Kidney (tissue), 22 donors: ENCODE measurements around the gene CDH6. TPM values are rescaled to one million over a fixed set of nuclear protein-coding genes. Genes with fewer than 3 reads are reported as not detected.
A peak's percentile ranks its signal among the peaks of the same experiment; 100 is the strongest.

Experiments
- DNase-seq, 5 donors: peaks; one replicate each; pipeline ENCODE4 v3.0.0-alpha.2; 2013 to 2020
- FAIRE-seq: peaks from 2 replicates; lab custom pipeline; 2012; peaks lifted over from hg19 to GRCh38; lab: Jason Lieb, UNC
- H3K27ac ChIP-seq, 2 donors: one replicate each; pipeline ENCODE4 v1.7.0; 2013; ENCODE audit warnings: low read depth in 2 of 2, low read length in 2 of 2, inconsistent platforms in 1 of 2
- H3K27me3 ChIP-seq: one replicate; pipeline ENCODE4 v1.7.1; 2013; ENCODE audit warnings: low read length, inconsistent platforms; ENCODE audit not compliant: control insufficient read depth, insufficient read depth
- H3K36me3 ChIP-seq, 3 donors: one replicate each; pipeline versions ENCODE4 v1.7.0 to v1.7.1; 2013; ENCODE audit warnings: low read length in 3 of 3, control low read depth in 1 of 3, inconsistent platforms in 1 of 3; ENCODE audit not compliant: insufficient read depth in 3 of 3, control insufficient read depth in 2 of 3
- H3K4me1 ChIP-seq, 3 donors: one replicate each; pipeline versions ENCODE4 v1.7.0 to v1.7.1; 2013; ENCODE audit warnings: low read length in 3 of 3, inconsistent platforms in 1 of 3, low read depth in 1 of 3; ENCODE audit not compliant: control insufficient read depth in 2 of 3, insufficient read depth in 2 of 3
- H3K4me3 ChIP-seq, 3 donors: one replicate each; pipeline versions ENCODE4 v1.7.0 to v1.8.1; 2013; ENCODE audit warnings: low read length in 3 of 3, control low read depth in 1 of 3, inconsistent platforms in 1 of 3
- H3K9ac ChIP-seq, 3 donors: one replicate each; pipeline versions ENCODE4 v1.7.0 to v1.7.1; 2013; ENCODE audit warnings: low read length in 3 of 3, control low read depth in 1 of 3, inconsistent platforms in 1 of 3
- H3K9me3 ChIP-seq, 3 donors: one replicate each; pipeline versions ENCODE4 v1.7.0 to v1.7.1; 2013; ENCODE audit warnings: low read length in 3 of 3, control low read depth in 1 of 3, inconsistent platforms in 1 of 3; ENCODE audit not compliant: control insufficient read depth in 2 of 3, insufficient read depth in 1 of 3
- intact Hi-C: fragments of 100-400 bp; cut with DNase I; formaldehyde crosslinking; loops from one replicate; pipeline ENCODE4 v1.11.1; 2022
- long read RNA-seq, 10 donors: library from polyadenylated mRNA in 1 of 10; unstranded in 1 of 10; transcript quantifications; one replicate each; pipeline ENCODE4 v2.0.0 and lab custom pipeline, GENCODE V29; 2021 to 2026
- polyA plus RNA-seq: library from polyadenylated mRNA; stranded (reverse); fragments of 350-450 nt; fragmentation: Illumina TruSeq; extraction: RNeasy Lipid Tissue Mini Kit (QIAGEN cat#74804); gene quantifications from one replicate; pipeline ENCODE4 v1.2.3, GENCODE V29; 2014; ENCODE audit warnings: low read depth, low replicate concordance; ENCODE audit not compliant: insufficient read depth
- total RNA-seq: library from RNA; stranded (reverse); fragmentation: NEBNext Ultra II Directional; extraction: Animal tissue kit (Norgen Biotek cat#: 25700); gene quantifications from one replicate; pipeline ENCODE4 v1.2.1, GENCODE V29; 2021
- TF ChIP-seq, protein P1 (sequence below): IDR thresholded peaks from 3 replicates; pipeline ENCODE4 v1.5.1; 2012; ENCODE audit warnings: mild to moderate bottlenecking, moderate library complexity, borderline replicate concordance; ENCODE audit not compliant: insufficient read depth; ENCODE audit errors: extremely low read depth
- donor health status: control.
- donor health status: control.
- donor health status: control.
- donor health status: control.
- donor health status: control.
- donor health status: DM: yes; HTN: yes; CAD: no.
- donor health status: Normal renal cell carcinoma (clear cell type).

The CDH6 gene
- total RNA-seq, result 196 TPM
- 21.8 TPM for polyA plus RNA-seq
- long read RNA-seq, donor 1, full-length matches to known transcripts, result 4 of 23 reads
- long read RNA-seq, donor 1, partial matches to known transcripts, result 19 of 23 reads
- long read RNA-seq, donor 1, other reads (novel, unspliced or antisense), result 0 of 23 reads
- long read RNA-seq, donor 2, full-length matches to known transcripts, result 3 of 10 reads
- long read RNA-seq, donor 2, partial matches to known transcripts, result 7 of 10 reads
- long read RNA-seq, donor 2, other reads (novel, unspliced or antisense), result 0 of 10 reads
- long read RNA-seq, donor 3, full-length matches to known transcripts, result 10 of 10 reads
- long read RNA-seq, donor 3, partial matches to known transcripts, result 0 of 10 reads
- long read RNA-seq, donor 3, other reads (novel, unspliced or antisense), result 0 of 10 reads
- long read RNA-seq, donor 4, full-length matches to known transcripts, result 6 of 6 reads
- long read RNA-seq, donor 4, partial matches to known transcripts, result 0 of 6 reads
- long read RNA-seq, donor 4, other reads (novel, unspliced or antisense), result 0 of 6 reads
- long read RNA-seq, donor 5, result 0 reads
- long read RNA-seq, donor 6, full-length matches to known transcripts, result 7 of 7 reads
- long read RNA-seq, donor 6, partial matches to known transcripts, result 0 of 7 reads
- long read RNA-seq, donor 6, other reads (novel, unspliced or antisense), result 0 of 7 reads
- long read RNA-seq, donor 7, full-length matches to known transcripts, result 27 of 89 reads
- long read RNA-seq, donor 7, partial matches to known transcripts, result 33 of 89 reads
- long read RNA-seq, donor 7, other reads (novel, unspliced or antisense), result 29 of 89 reads
- long read RNA-seq, donor 8, full-length matches to known transcripts, result 2 of 2 reads
- long read RNA-seq, donor 8, partial matches to known transcripts, result 0 of 2 reads
- long read RNA-seq, donor 8, other reads (novel, unspliced or antisense), result 0 of 2 reads
- long read RNA-seq, donor 9, full-length matches to known transcripts, result 2 of 7 reads
- long read RNA-seq, donor 9, partial matches to known transcripts, result 5 of 7 reads
- long read RNA-seq, donor 9, other reads (novel, unspliced or antisense), result 0 of 7 reads
- long read RNA-seq, donor 10, full-length matches to known transcripts, result 3 of 19 reads
- long read RNA-seq, donor 10, partial matches to known transcripts, result 16 of 19 reads
- long read RNA-seq, donor 10, other reads (novel, unspliced or antisense), result 0 of 19 reads

DNA sequence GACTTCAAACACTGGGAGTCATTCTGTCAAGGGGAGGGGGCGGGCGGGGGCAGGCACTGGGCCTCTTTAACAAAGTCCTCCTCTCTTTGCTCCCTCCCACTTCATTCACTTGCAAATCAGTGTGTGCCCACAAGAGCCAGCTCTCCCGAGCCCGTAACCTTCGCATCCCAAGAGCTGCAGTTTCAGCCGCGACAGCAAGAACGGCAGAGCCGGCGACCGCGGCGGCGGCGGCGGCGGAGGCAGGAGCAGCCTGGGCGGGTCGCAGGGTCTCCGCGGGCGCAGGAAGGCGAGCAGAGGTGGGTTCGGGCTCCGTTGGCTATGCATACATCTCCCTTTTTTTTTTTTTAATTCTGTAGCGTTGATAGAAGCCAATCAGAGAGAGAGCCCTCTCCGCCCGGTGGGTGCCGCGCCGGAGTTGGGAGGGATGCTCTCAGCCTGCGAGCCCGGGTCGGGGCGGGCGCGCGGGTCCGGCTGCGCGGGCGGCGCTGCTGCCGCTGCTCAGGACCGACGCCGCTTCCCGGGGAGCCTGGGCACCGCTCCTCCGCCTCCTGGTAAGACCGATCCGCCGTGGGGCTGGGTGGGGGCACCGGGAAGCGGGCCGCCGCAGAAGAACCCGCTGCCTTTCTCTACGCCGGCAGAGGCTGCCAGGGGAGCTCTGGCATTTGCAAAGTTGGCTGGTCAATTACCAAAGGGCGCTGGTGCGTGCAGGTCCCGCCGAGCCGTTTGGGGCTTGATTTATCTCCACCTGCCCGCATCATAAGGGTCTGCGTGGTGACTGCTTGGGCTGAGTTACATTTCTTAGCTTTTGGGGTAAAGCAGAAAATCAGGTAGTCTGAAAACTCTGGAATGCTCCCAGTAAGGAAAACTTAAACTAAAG lies at the start of gene CDH6:
Gene CDH6, plus strand, starts transcription at position 96 of the 877 bp plus-strand sequence. CDS start 73,788 bp downstream, outside the sequence.
- DNase-seq (peak; percentile 64 to 91 (median 89)), FAIRE-seq (no peak)
- H3K36me3 ChIP-seq, result no peaks in the 10 kb centered on the region
- H3K9me3 ChIP-seq, result no peaks in the 10 kb centered on the region
- H3K4me1 ChIP-seq, result peaks cover 0 to 7% (median 7%) of the 10 kb centered on the region in 3 donors
- H3K9ac ChIP-seq, result peak within 1 kb of the TSS in 2 of 3 donors; percentile 34 to 63
- peaks cover 9% of the 10 kb centered on the region for H3K27me3 ChIP-seq
- peak within 1 kb of the TSS; percentile 76 to 85 (median 78) for H3K4me3 ChIP-seq
- H3K27ac ChIP-seq, result peak within 1 kb of the TSS; percentile 48 to 61
- intact Hi-C loops, result no loop called here
- TF ChIP-seq, protein P1, sequence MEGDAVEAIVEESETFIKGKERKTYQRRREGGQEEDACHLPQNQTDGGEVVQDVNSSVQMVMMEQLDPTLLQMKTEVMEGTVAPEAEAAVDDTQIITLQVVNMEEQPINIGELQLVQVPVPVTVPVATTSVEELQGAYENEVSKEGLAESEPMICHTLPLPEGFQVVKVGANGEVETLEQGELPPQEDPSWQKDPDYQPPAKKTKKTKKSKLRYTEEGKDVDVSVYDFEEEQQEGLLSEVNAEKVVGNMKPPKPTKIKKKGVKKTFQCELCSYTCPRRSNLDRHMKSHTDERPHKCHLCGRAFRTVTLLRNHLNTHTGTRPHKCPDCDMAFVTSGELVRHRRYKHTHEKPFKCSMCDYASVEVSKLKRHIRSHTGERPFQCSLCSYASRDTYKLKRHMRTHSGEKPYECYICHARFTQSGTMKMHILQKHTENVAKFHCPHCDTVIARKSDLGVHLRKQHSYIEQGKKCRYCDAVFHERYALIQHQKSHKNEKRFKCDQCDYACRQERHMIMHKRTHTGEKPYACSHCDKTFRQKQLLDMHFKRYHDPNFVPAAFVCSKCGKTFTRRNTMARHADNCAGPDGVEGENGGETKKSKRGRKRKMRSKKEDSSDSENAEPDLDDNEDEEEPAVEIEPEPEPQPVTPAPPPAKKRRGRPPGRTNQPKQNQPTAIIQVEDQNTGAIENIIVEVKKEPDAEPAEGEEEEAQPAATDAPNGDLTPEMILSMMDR, result no peak

DNA sequence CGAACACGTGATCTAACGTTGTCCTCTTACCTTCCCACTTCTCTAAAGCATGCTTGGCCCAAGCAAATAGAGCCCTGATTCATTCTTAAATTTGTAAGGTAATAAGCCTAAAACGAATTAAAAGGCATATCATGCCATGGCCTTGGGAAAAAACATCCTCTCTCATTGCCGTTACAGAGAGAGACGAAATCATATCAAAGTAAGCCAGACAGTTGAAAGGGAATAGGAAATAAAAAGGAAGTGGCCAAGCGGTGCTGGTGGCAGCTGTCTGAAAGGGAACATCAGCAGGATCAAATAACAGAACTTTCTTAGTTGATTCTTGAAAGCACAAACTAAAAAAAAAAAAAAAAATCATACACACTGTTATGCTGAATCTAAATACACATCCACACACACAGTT lies 49.1 kb upstream of the CDH6 start:
- H3K4me3 ChIP-seq, result no peak overlapping the region
- no peaks in the 10 kb centered on the region for H3K27me3 ChIP-seq
- no peaks in the 10 kb centered on the region for H3K9me3 ChIP-seq
- H3K4me1 ChIP-seq, result no peaks in the 10 kb centered on the region
- H3K36me3 ChIP-seq, result no peaks in the 10 kb centered on the region
- no peak for DNase-seq
- FAIRE-seq, result no peak
- H3K9ac ChIP-seq, result no peak overlapping the region
- TF ChIP-seq, protein P1, result no peak
- intact Hi-C loops, result no loop called here
- H3K27ac ChIP-seq, result no peak overlapping the region

DNA sequence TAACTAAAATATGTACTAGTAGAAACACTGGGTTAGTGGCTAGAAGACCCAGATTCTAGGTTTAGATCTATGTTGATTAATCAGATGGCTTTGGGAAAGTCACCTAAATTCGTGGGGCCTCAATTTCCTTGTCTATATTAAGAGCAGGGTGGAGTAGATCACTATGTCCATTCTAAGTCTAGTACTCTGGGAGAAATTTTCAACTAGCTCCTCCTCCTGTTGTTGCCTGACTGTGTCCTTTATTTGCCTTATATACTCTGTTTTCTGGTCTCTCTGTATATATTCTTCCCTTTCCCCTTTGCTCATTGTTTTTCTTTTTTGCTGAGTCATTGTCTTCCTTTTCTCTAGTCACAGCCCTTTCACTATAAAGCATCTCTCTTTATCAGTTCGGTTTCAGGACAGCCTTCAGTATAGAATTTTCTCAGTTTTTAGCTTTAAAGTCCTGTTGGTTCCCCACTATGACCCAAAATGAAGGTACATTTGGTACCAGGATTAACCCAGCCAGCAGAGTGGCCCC lies 44.5 kb upstream of the CDH6 start:
- Histone ChIP-seq H3K27ac (no peak overlapping the region), H3K4me1 (no peaks in the 10 kb centered on the region), H3K36me3 (no peaks in the 10 kb centered on the region), H3K27me3 (no peaks in the 10 kb centered on the region), H3K9ac (no peak overlapping the region), H3K4me3 (no peak overlapping the region), H3K9me3 (no peaks in the 10 kb centered on the region)
- intact Hi-C loops, result no loop called here
- TF ChIP-seq, protein P1, result no peak
- no peak for DNase-seq
- FAIRE-seq, result no peak
